A673 (cell line): ENCODE data around the gene POLDIP2.

Experiments
- EZH2 ChIP-seq: fragments of 200-600 bp; sonication (generic); IDR thresholded peaks from 2 replicates; pipeline ENCODE4 v1.6.1; 2017; ENCODE audit warnings: borderline replicate concordance, low read depth, mild to moderate bottlenecking, mixed read lengths, antibody characterized with exemption, low read length; ENCODE audit not compliant: poor library complexity, severe bottlenecking
- TF ChIP-seq, protein P1 (sequence below): fragments of 300-800, 200-600 bp; sonication (generic); conservative IDR thresholded peaks from 2 replicates; pipeline ENCODE4 v1.5.1; 2017; ENCODE audit warnings: low read depth, mild to moderate bottlenecking, antibody characterized with exemption, low read length, moderate library complexity, mixed read lengths

DNA sequence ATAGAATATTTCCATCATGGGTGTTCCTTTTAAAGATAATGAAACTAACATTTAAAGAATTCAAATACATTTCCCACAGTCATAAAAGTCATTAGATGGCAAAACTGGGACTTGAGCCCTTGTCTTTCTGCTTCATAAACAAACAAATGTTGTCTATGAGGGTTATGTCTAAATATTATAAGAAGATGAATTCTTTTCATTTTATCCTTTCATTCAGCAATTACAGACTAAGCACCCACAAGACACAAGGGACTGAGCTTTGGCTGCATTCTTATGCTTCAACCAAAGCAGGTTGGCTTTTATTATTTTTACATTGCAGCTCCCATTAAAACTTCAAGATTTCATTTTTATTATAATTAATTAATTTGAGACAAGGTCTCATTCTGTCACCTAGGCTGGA lies 29.1 kb upstream of the POLDIP2 start:
- TF ChIP-seq, protein P1, sequence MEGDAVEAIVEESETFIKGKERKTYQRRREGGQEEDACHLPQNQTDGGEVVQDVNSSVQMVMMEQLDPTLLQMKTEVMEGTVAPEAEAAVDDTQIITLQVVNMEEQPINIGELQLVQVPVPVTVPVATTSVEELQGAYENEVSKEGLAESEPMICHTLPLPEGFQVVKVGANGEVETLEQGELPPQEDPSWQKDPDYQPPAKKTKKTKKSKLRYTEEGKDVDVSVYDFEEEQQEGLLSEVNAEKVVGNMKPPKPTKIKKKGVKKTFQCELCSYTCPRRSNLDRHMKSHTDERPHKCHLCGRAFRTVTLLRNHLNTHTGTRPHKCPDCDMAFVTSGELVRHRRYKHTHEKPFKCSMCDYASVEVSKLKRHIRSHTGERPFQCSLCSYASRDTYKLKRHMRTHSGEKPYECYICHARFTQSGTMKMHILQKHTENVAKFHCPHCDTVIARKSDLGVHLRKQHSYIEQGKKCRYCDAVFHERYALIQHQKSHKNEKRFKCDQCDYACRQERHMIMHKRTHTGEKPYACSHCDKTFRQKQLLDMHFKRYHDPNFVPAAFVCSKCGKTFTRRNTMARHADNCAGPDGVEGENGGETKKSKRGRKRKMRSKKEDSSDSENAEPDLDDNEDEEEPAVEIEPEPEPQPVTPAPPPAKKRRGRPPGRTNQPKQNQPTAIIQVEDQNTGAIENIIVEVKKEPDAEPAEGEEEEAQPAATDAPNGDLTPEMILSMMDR: no peak
- TF ChIP-seq EZH2: no peak
